GM12873 (cell line): ENCODE measurements around the gene KRTAP10-5.

ENCODE experiments used
- CTCF ChIP-seq: IDR thresholded peaks from 2 replicates; pipeline ENCODE4 v1.5.1; 2012; ENCODE audit warnings: low read depth, mild to moderate bottlenecking, moderate library complexity, low read length, control low read depth; ENCODE audit not compliant: insufficient read depth; ENCODE audit errors: missing control alignments

Gene KRTAP10-5

GRCh38 chr21:44596068-44596725 lies 15.8 kb upstream of the KRTAP10-5 start:
- no peak for TF ChIP-seq CTCF

GRCh38 chr21:44595524-44595923 lies 15.1 kb upstream of the KRTAP10-5 start:
- TF ChIP-seq CTCF: no peak

- TF ChIP-seq CTCF: no peak
Observed at GRCh38 chr21:44594406-44594916, 14.1 kb upstream of the KRTAP10-5 start.

- TF ChIP-seq CTCF: no peak
Observed at GRCh38 chr21:44593598-44594405, 13.4 kb upstream of the KRTAP10-5 start.

GRCh38 chr21:44592446-44593311 lies 12.3 kb upstream of the KRTAP10-5 start, which contains the start of gene KRTAP10-6:
Gene KRTAP10-6, minus strand, starts transcription at chr21:44592505. Its CDS starts 21 bp downstream, at chr21:44592484.
- no peak for TF ChIP-seq CTCF

GRCh38 chr21:44590311-44590721 lies 9.9 kb upstream of the KRTAP10-5 start:
- TF ChIP-seq CTCF: no peak
